ENCODE results near the gene C2orf68. TPM values are rescaled to one million over a fixed set of nuclear protein-coding genes. Genes with fewer than 3 reads are reported as not detected.

Gene C2orf68
- total and polyA plus RNA-seq, 2 of the 13 experiments (the other 11 are each of a cell fraction or from before 2014, with no cell fraction given) = 47.1 to 77.4 TPM

DNA sequence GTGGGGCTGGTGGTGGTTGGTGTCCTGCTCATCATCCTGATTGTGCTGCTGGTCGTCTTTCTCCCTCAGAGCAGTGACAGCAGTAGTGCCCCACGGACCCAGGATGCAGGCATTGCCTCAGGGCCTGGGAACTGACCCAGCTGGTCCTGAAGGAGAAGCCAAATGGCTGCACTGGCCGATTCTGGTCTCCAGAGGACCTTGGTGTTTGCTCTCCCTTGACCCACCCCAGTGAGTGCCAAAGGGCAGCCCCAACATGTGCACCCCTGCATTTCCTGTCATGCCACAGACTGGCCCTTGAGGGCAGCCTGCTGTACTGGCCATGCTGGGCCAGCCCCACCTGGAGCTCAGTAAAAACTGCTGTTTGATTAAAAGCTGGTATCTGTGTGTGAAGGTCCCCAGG lies 18.8 kb downstream of the C2orf68 start (continued):
- TF ChIP-seq, protein P1, sequence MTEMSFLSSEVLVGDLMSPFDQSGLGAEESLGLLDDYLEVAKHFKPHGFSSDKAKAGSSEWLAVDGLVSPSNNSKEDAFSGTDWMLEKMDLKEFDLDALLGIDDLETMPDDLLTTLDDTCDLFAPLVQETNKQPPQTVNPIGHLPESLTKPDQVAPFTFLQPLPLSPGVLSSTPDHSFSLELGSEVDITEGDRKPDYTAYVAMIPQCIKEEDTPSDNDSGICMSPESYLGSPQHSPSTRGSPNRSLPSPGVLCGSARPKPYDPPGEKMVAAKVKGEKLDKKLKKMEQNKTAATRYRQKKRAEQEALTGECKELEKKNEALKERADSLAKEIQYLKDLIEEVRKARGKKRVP (CRISPR knock-in tag; IDR thresholded peaks at IDR 0.05) = no peak
- TF ChIP-seq ZMYM4 (CRISPR knock-in tag; IDR thresholded peaks at IDR 0.05) = no peak
- no peak for TF ChIP-seq ZNF572 (CRISPR knock-in tag; IDR thresholded peaks at IDR 0.05)
- TF ChIP-seq, protein P2, sequence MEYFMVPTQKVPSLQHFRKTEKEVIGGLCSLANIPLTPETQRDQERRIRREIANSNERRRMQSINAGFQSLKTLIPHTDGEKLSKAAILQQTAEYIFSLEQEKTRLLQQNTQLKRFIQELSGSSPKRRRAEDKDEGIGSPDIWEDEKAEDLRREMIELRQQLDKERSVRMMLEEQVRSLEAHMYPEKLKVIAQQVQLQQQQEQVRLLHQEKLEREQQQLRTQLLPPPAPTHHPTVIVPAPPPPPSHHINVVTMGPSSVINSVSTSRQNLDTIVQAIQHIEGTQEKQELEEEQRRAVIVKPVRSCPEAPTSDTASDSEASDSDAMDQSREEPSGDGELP (IDR thresholded peaks at IDR 0.05; ENCODE audit: borderline replicate concordance, low read depth) = peak; percentile 39; the same call in 1 of the 2 replicates
- TF ChIP-seq RARG (CRISPR knock-in tag; IDR thresholded peaks at IDR 0.05; ENCODE audit: low read depth) = no peak
- no peak for TF ChIP-seq SIN3A (IDR thresholded peaks at IDR 0.05; ENCODE audit: borderline replicate concordance, low read depth, low read length)
- TF ChIP-seq ZNF263 (CRISPR knock-in tag; IDR thresholded peaks at IDR 0.05) = peak; percentile 41; the same call in 1 of the 2 replicates
- TF ChIP-seq MED1 (CRISPR knock-in tag; IDR thresholded peaks at IDR 0.05) = peak; percentile 49
- no peak for TF ChIP-seq FLYWCH1 (CRISPR knock-in tag; IDR thresholded peaks at IDR 0.05)
- no peak for TF ChIP-seq ZFP41 (CRISPR knock-in tag; IDR thresholded peaks at IDR 0.05; ENCODE audit: borderline replicate concordance)
- no peak for TF ChIP-seq RXRB (CRISPR knock-in tag; IDR thresholded peaks at IDR 0.05; ENCODE audit: borderline replicate concordance)
- no peak for TF ChIP-seq NPAS2 (CRISPR knock-in tag; IDR thresholded peaks at IDR 0.05; ENCODE audit: borderline replicate concordance)
- TF ChIP-seq ZNF839 (CRISPR knock-in tag; IDR thresholded peaks at IDR 0.05; ENCODE audit: borderline replicate concordance) = no peak
- TF ChIP-seq RNF2 (conservative IDR thresholded peaks at IDR 0.05; ENCODE audit: low read depth) = no peak
- TF ChIP-seq, protein P3, sequence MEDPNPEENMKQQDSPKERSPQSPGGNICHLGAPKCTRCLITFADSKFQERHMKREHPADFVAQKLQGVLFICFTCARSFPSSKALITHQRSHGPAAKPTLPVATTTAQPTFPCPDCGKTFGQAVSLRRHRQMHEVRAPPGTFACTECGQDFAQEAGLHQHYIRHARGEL (CRISPR knock-in tag; IDR thresholded peaks at IDR 0.05) = no peak
- TF ChIP-seq ZNF790 (CRISPR knock-in tag; IDR thresholded peaks at IDR 0.05; ENCODE audit: borderline replicate concordance) = no peak
- TF ChIP-seq, protein P4, sequence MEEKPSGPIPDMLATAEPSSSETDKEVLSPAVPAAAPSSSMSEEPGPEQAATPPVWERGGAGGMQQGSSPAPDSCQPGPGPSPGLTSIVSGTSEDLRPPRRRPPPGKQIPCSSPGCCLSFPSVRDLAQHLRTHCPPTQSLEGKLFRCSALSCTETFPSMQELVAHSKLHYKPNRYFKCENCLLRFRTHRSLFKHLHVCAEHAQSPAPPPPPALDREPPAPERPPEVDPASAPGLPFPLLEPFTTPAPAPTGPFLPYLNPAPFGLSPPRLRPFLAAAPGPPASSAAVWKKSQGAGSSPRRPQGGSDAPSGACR (CRISPR knock-in tag; IDR thresholded peaks at IDR 0.05) = no peak
- no peak for TF ChIP-seq ZNF879 (CRISPR knock-in tag; IDR thresholded peaks at IDR 0.05)
- TF ChIP-seq MYNN (CRISPR knock-in tag; IDR thresholded peaks at IDR 0.05; ENCODE audit: low read depth) = no peak
- TF ChIP-seq RXRA (CRISPR knock-in tag; IDR thresholded peaks at IDR 0.05) = peak; percentile 82
- no peak for TF ChIP-seq CCDC6 (CRISPR knock-in tag; IDR thresholded peaks at IDR 0.05)
